Measurements from ENCODE around the gene KCNQ1OT1.

DNA sequence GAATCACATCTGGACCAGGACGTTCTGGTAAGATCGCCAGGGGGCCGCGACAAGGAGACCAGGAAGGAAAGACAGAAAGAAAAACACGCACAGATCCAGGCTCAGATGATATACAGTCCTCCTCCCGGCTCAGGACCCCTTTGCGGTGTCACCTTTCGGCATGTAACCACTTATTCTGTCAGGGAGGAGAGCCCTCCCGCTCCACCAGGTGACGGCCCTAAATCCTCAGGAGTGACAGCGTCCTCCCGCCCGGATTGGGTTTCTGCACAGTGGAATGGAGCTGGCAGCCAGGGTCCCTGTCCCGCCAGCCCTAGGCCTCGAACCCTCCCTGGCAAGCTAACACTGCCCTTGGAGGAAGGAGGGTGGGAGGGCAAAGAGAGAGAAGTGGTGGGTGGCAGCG, 24.3 kb upstream of the KCNQ1OT1 start:
- TF ChIP-seq CTCF (IDR thresholded peaks at IDR 0.05), result no peak
- no peak for TF ChIP-seq POLR2A (IDR thresholded peaks at IDR 0.05)

Measured in adrenal gland (tissue), 5 donors.